ENCODE measurements around the gene PGM5.

GRCh38 chr9:68426755-68427154 is 70.3 kb downstream of the PGM5 start:
- TF ChIP-seq CTCF (IDR thresholded peaks at IDR 0.05), result no peak
- no peak for TF ChIP-seq POLR2A (IDR thresholded peaks at IDR 0.05)

Data from uterus (tissue), 2 donors.